SW 1271 (cell line): Measurements from ENCODE around the gene MAP4K4.
"Not testable (repeated sequence)": the region's sequence is repeated elsewhere in the genome, so short reads cannot be mapped to it uniquely, and the experiment has no call there.

Source experiments
- DNase-seq, 2 experiments: peaks; one replicate each; lab custom pipeline; 2025; lab: John Stamatoyannopoulos, UW

MAP4K4 gene

DNA sequence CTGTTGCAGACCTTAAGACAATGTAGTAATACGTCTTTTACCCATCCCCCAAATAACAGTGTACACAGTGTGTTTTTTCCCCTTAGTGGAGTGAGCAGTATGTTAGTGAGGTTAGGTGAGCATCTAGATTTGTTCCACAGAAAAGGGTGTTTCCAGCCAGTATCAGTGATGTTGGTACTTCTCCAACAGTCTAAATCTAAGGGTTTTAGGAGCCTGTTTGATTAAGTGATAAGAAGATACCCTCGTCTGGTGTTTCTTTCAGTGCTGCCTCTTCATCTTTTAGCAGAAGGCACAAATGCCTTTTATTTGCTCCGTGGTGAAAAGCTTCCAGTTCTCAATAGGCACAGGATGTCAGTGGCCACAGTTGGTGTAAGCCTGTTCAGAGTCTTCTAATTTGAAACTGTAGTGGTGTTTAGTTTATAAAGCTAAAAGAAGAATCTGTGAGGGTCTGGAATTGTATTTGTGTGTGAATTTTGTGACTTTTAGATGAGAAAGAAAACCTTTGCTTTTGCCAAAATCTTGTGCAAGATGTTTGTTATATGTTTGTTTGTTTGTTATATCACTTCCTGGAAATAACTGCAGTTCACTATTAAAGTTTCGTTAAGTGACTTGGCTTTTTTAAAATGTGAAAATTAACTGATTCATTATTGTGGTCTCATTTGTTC is 71.2 kb downstream of the MAP4K4 start:
- no peak for DNase-seq

DNA sequence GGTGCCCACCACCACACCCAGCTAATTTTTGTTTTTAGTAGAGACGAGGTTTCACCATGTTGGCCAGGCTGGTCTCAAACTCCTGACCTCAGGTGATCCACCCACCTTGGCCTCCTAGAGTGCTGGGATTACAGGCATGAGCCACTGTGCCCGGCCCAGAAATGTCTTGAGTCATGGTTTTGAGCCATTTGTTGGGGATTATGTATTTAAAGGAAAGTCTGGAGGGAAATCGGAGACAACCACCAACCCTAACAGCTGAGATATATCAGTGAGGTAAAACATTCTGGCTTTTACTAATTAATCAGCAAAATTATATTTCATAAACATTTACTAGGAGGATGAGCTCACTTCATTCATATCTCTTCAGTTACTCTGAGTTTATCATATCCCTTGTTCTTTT is 72.2 kb downstream of the MAP4K4 start:
- not testable (repeated sequence) for DNase-seq

DNA sequence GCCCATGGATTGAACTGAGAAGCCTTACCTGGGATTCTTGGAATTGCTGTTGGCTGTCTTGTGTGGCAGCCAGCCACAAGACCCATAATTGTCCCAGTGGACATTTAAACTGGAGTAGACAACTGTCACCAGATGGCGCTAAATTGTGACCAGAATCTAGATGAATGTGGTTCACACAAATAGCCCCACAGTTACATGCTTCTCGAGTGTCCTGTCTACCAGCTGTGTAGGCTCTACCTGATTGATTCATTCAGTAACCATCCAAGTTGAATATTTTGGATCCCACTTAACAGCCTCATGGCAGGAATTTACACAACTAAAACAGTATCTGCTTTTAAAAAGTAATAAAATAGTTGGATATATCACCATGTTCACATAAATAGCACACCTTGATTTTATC is 73.2 kb downstream of the MAP4K4 start:
- DNase-seq, result peak; percentile 43 to 63

DNA sequence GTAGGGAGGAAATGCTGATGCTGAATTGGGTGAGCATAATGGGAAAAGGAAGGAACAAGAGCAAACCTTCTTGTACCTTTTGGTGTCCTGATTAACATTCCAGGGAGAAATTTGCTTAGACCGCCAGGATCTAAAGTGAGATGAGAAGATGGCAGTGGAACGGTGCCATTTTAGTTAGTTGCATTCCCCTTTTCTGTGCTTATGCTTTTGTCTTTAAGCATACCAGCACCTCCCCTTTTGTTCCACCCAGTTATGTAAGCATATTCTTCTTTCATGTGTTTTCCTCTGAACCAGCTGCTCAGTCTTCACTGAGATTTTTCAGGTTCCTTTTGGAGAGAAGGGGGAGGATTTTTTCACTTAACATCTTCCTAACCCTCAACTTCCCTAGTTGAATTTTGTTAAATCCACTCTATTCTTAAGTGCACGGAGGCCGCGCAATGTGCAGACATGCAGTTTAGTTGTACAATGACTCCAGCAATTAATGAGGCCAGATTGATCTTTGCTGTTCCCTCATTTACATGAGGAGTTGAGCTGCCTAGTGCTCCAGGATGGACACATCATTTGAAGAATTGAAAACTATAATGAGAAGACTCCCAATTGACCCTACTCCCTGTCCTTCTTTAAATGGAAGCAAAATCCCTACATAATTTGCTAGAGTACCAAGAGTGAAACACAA is 73.9 kb downstream of the MAP4K4 start:
- DNase-seq, result no peak

DNA sequence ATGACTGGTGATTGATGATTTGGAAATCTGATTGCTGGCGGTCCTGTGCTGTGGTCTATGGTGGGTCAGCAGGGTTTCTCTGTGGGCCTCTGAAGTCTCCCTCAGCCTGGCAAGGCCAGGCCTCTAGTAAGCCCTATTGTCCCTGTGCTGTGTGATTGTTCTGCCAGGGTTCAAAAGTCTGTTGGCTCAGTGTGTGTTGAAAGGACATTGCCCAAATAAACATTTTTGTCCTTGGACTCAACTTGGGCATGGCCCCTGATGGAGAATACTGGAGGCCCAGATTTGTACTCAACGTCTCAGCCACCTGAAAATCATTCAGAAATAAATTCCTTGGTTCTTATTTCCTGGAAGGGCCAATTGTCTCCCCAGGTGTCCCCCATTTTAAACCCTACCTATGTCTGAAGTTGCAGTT is 74.4 kb downstream of the MAP4K4 start:
- no peak for DNase-seq

DNA sequence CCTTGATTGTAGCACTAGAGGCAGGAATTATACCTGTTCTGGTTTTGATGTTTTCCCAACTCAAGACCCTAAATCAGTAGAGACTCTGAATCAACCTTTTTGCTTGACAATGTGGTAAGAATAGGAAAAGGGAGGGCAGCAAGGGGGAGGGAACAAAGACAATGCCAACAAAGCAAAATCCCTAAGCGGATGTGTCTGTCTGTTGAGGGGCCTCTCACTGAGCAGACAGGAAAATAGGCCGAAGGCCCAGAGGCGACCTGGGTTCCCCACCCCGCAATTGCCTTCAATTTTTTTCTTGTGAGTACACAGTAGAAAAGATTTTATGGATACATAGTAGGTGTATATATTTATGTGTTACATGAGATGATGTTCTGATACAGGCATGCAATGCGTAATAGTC is 75.6 kb downstream of the MAP4K4 start:
- DNase-seq, result no peak

DNA sequence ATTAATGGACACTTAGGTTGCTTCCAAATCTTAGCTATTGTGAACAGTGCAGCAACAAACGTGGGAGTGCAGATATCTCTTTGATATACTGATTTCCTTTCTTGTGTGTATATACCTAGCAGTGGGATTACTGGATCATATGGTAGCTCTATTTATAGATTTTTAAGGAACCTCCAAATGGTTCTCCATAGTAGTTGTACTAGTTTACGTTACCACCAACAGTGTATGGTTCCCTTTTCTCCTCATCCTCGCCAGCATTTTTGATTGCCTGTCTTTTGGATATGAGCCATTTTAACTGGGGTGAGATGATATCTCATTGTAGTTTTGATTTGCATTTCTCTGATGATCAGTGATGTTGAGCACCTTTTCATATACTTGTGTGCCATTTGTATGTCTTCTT is 76.5 kb downstream of the MAP4K4 start:
- not testable (repeated sequence) for DNase-seq

DNA sequence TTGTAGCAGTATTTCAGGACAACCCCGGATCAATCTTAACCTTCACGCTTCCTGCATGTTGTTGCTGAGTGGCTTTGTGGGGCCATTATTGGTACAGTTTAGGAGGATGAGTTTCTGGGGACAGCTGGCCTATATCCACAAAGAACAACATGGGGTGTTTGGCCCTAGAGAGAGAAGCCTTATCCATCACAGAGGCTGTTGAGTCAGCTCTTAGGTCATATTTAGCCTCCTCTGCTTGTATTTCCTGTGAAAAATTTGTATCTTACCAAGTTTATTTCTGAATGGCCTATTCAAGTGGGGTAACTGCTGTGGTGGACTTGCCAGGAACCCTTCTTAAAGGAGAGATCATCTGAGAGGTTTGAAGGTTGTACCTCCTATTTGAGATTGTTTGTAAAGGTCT is 77.6 kb downstream of the MAP4K4 start:
- DNase-seq, result no peak

DNA sequence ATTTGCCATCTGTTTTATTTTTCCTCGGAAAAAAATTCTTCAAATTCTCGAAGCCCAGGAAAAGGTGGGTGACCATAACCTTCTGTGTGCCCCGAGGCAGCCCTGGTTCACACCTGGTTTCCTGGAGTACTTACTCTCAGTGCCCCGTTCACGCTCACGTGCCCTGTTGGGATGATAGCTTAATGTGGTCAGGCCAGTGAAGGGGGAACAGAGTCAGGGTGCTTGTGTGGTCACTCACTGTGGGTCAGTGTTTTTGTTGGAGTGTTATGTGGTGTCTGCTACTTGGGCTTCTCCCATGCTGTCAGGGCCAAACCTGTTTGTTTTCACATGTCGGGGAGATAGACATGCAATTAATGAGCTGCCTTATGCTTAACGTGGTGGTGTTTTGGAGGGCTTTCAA is 78.1 kb downstream of the MAP4K4 start:
- no peak for DNase-seq

DNA sequence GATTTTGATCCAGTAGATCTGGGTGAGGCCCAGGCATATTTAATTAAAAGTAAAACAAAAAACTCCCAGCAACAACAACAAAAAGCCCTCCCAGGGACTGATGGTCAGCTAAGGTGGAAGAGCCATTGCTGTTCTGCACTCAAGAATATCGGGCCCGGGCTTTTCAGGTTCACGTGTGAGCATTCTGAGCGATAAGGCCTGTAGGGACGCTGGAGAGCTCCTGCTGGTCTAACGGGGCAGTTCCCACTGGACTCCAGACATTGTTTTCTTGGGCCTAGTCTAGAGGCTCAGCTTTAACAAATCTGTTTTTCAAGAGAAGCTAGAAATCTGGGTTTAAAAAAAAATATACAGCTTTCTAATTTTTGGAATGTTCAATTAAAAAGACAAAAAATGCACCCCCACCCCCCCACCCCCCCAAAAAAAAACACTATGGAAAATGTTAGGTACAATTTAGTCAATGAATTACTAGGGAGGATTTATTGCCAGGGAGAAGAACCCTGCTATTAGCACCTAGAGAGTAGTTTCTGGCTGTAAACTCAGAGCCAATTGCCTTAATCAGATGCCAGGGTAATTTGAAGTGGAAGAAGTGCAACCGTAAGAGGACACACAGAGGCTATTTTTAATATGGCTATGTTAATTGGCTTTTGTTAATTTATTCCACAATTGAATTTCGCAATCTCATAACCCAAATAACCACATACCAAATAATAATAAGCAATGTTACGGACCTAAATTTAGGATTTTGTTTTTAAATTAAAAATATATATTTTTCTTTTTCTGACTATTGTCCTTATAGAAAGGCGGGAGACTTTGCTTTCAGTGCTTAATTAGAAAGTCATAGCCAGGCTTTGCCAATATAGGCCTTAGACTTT is 78.9 kb downstream of the MAP4K4 start:
- DNase-seq, result no peak

DNA sequence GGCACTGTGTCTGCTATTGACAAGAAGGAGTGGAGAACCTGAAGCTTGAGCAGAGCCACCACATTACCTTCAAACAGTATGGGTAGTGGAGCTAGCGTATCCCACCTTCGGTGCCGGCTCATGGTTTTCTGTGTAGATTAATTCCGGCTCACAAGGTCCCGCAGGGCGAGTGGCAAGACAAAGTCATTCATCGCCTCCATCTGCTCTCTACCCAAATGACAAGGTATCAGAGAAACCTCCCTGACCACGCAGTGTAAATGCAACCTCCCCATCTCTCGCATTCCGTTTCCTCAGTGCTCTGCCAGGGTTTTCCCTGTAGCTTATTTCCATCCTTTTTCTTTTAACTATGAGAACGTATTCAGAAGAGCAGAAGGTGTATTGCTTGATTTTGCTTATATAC is 79.8 kb downstream of the MAP4K4 start:
- no peak for DNase-seq

DNA sequence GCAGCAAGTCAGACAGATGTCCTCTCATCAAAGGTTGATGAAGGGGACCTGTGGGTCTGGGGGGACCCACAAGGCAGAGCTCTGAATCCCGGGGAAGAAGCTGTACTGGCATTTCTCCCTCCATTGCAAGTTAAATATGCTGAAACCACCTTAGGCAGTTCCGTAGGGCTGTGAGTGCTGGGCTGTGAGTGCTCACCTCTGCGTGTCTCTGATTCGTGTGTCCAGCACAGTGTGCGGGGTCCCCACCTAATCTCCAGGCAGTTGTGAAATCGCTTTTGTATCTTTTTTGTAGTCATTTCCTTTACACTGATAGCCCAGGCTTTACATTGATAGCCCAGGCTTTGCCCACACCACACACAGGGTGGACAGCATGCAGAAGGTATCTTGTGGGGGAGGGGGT is 80.6 kb downstream of the MAP4K4 start:
- DNase-seq, result no peak

DNA sequence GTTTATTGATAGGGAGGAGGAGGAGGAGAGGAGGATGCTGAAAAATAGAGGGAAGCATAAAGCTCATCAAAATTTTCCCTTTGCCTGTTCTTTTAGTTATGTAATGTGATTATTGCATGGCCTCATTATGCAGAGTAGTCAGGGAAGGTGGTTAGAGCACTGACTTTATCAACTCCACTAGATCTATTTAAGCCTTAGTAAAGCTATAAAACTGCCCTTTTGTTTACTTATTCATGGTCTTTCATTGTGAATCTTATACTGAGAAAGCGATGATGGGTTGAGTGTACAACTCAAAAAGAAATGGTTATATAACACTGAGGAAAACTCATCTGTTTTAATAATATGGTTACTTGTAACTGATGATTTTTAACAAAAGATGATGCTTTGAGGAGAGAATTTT is 81.7 kb downstream of the MAP4K4 start:
- DNase-seq, result no peak

DNA sequence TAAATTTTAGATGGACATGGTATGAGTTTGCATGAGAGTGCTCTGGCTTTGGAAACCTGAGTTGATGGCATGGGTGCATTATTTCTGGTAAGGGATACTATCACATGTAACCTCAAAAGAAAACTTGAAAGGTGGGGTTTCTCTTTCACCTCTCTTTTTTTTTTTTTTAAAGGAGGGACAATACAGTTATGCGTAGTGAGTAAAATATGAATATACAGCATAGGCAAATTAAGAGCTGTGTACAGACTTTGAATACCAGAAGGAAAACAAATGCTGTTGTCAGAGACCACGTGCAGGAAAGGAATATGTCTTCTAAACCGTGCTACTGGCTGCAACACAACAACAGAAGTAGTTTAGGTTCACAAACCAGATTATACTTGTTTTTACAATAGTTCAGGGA is 82.1 kb downstream of the MAP4K4 start:
- no peak for DNase-seq

DNA sequence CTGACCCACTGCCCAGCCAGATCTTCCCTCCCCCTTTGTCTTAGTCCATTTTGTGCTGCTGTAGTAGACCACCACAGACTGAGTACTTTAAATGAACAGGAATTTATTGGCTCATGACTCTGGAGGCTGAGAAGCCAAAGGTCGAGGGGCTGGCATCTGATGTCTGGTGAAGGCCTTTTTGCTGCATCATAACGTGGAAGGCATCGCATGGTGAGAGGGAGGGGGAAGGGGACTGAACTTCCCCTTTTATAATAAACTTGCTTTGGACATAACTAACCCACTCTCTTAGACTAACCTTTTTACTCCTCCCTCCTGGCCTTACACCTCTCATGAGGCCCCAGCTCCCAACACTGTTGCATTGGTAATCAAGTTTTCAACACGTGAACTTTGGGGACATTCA is 83.8 kb downstream of the MAP4K4 start:
- DNase-seq, result no peak

DNA sequence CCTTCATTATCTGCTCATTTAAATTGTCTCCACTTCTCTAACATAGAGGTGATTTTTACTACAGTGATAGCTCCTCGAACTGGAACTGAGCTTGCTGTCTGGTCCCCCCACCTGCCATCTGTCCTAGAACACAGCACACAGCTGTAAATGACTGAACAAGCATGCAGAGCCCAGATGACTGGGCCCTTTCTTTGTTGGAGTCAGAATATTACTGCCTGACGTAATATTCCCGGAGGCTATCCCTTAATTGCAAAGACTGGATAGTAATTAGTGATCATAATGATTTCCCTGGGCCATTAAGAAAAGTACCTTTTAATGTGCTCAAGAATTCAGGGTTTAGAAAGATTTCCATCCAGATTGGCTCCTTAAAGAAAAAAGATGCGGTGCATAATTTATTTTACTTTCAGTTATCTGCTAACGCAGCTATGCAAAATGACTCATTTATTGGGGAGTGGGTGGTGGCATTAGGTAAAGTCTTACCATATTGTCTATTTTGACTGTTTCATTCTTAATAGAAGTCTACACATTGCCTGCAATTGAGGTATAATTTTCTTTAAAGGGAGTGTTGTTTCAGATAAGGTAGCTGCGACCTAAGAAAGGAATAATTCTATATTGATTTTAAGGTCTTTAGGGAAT is 84.4 kb downstream of the MAP4K4 start:
- no peak for DNase-seq

DNA sequence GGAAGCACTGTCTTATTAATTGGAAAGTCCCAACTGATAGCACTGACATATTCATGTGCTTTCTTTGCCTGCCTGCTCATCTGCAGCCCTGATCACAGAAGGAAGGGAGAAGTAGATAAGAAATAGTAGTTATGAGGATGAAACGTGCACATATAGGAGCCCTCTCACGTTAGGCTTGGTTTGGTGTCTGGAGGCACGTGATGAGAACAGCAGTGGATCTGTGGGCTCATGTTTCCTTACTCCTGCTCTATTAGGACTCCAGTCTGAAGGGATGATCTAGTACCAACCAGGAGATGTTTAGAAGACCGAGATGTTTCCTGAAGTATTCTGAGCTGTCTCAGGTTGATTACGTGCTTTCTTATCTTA is 84.9 kb downstream of the MAP4K4 start:
- DNase-seq, result no peak

DNA sequence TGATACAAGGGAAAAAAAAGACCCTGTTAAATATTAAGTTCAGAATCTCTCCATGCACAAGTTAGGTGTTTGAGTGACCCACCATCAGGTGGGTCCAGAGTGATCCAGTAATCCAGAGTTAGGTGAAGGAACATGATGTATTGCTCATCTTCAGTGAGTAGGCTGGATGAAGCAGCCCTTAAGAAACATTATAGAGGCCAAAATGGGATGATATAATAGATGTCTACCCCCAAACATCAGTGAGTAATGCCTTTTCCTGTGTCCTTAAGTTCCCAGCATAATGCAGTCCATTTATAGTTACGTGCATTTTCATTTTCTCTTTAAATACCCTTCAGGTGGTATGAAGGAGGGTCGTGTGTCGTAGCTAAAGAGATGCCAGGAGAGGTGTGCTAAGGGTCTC is 89.6 kb downstream of the MAP4K4 start:
- no peak for DNase-seq

DNA sequence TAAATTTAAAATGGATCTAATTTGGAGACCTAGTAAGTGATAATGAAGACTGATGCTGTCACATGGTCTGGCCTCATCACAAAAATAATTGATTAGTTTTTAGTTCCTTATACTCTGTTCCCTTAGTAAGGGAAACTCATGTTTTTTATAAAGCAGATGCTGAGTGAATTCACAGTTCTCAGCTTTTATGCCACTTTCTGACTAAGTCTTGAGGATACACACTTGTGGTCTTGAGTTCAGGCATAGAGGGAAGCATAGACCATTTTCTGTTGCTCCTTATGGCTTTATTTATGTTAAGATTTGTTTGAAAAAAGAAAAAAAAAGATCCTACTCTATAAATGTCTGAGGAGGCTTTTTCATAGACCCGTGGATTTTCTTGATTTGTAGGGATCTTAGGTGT is 91.1 kb downstream of the MAP4K4 start:
- no peak for DNase-seq

DNA sequence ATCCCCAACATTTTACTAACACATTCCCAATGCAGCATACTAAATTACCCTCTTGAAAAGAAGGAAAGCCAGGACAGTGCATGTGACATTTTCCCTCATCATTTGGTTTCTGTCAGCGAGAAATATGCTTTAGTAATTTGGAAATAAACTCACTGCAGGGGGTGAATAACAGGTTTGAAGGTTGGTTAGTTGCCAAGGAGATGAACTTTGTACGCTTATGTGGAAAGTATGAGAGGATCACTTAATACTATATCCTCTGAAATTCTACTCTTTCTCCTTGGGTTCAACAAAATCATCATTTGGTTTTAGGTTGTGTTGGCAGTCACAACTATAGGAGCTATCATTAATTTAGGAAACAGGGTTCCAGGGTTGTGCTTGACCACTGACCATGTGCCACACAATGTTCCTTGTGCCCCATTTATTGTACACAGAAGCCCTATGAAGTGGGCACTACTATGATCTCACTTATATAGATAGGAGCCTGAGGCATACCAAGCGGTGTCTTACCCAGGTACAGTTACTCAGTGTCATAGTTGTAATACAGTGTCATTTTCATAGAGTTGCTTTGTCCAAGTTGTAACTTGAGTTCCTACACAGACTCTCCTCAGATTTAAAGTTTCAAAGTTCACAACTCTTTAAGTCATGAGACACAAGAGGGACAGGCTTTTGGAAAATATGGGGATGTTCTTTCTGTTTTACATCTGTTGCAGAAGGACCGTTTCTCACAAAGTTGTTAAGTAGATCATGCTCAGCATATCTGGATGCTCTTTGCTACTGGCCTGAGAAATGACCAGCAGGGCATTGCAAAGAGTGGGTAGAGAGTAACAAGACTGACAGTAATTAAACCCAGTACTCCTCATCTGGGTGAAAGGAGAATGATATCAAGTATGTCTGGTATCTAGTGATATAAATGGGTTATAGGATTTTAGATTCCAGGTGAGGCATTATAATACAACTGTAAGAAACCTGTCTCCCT is 91.8 kb downstream of the MAP4K4 start:
- no peak for DNase-seq

DNA sequence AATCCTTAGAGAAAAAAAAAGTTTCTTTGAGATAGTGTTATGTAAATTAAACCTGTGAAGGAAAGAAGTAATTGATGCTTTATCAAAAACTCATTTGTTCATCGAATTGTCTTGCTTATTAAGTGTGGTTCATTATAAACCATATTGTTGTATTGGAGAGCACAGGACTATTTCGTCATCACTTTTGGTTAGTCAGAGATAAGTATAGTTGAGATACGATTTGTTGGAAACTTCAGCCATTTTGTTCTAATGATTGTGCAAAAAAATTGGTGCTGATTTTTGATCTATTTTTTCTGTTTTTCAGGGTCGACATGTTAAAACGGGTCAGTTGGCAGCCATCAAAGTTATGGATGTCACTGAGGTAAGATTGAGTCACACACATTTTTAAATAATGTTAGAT is 92.9 kb downstream of the MAP4K4 start:
- DNase-seq, result no peak
